Heart left ventricle (tissue), 13 donors: ENCODE measurements around the gene POLR2J.
"Not testable (repeated sequence)": the region's sequence is repeated elsewhere in the genome, so short reads cannot be mapped to it uniquely, and the experiment has no call there.

ENCODE experiments used
- POLR2A ChIP-seq, 2 donors: fragments of 450-650 bp; IDR thresholded peaks; one replicate each; pipeline ENCODE4 v1.6.1; 2017; ENCODE audit warnings: antibody characterized with exemption in 2 of 2, mild to moderate bottlenecking in 2 of 2, moderate library complexity in 2 of 2
- TF ChIP-seq, protein P1 (sequence below), 12 donors: fragments of 200-600 bp; sonication (generic) in 4 of 12; IDR thresholded peaks; one replicate each; pipeline versions ENCODE4 v1.5.0 to v1.8.0; 2018 to 2022; ENCODE audit warnings: antibody characterized with exemption in 12 of 12, mild to moderate bottlenecking in 5 of 12
- donor health status: ischemic (EF 13 %, LVEDD 7.1; RV severe dilation, severe dysfunction).
- donor health status: DM: no; HTN: yes; CAD: no.
- donor health status: DM: no; HTN: no; CAD: no.
- donor health status: ischemic (EF 25% LVEDD 6.9; RV normal size, moderate dysfunction).
- donor health status: ischemic (EF 25% LVEDD 5.7; RV mildly dilated, moderate dysfunction).
- donor health status: ischemic (EF 35%, LVEDD 5.7; RV mildly dilated, moderate dysfunction).
- donor health status: nonischemic (EF 11% LVEDD 7.7; RV severe dilation, severe dysfunction).
- donor health status: DM: yes; HTN: yes; CAD: no.
- donor health status: PGD.
- donor health status: ischemic (EF 29% LVEDD 5.4; RV normal size, mild dysfunction).
- donor health status: nonischemic (EF 23%, LVEDD 6.1; RV moderate dilation, normal function).

DNA sequence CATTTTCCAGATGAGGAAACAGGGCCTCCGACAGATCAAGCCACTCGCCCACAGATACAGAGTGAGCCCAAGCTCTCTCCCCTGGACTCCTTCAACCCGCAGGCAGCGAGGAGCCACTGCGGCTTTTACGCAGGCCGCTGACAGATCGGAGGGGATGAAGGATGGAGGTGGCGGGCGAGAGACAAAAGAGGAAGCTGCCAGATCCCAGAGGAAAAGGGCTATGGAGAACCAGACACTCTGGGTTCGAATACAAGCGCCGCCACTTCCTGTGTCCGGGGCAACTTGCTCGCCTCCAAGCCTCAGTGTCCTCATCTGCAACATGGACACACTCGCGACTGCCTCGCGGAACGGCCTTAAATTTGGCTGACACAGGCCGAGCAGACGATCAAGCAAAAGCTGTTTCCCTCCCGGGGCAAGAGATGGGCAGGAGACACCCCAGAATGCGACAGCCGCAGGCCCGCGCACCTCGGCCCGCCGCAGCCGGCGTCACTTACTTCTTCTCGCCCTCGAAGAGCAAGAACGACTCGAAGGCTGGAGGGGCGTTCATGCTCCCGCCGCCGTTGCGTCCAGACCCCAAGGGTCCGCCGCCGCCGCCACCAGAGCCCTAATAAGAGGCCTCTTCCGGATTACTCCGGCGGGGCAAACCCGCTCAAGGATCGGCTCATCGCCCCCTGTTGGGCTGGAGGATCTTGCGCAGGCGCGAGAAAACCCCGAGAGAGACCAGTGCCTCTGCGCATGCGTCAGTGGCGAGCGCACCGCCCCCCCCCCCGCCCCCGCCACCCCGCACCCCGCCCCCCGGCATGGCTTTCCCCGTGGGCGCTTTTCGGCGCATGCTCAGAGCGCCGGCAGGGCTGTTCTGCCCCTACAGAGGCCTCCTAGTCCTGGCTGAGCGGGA, at the start of gene POLR2J:
- TF ChIP-seq, protein P1, sequence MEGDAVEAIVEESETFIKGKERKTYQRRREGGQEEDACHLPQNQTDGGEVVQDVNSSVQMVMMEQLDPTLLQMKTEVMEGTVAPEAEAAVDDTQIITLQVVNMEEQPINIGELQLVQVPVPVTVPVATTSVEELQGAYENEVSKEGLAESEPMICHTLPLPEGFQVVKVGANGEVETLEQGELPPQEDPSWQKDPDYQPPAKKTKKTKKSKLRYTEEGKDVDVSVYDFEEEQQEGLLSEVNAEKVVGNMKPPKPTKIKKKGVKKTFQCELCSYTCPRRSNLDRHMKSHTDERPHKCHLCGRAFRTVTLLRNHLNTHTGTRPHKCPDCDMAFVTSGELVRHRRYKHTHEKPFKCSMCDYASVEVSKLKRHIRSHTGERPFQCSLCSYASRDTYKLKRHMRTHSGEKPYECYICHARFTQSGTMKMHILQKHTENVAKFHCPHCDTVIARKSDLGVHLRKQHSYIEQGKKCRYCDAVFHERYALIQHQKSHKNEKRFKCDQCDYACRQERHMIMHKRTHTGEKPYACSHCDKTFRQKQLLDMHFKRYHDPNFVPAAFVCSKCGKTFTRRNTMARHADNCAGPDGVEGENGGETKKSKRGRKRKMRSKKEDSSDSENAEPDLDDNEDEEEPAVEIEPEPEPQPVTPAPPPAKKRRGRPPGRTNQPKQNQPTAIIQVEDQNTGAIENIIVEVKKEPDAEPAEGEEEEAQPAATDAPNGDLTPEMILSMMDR (IDR thresholded peaks at IDR 0.05) = peak; percentile 27 to 77 (median 50)
- TF ChIP-seq POLR2A (IDR thresholded peaks at IDR 0.05) = not testable (repeated sequence)
